Endothelial cell (in vitro differentiated cells): ENCODE results near the gene SPINK5. TPM values are rescaled to one million over a fixed set of nuclear protein-coding genes. Genes with fewer than 3 reads are reported as not detected.
A peak's percentile ranks its signal among the peaks of the same experiment; 100 is the strongest.

Source experiments
- DNase-seq: peaks from one replicate; pipeline ENCODE4 v3.0.0; 2021; ENCODE audit warnings: low spot score
- H3K27ac Mint-ChIP-seq: one replicate; pipeline ENCODE4 v1.8.0; 2021; ENCODE audit warnings: mixed read lengths, inconsistent platforms; ENCODE audit not compliant: unreplicated experiment
- H3K27me3 Mint-ChIP-seq: one replicate; pipeline ENCODE4 v1.8.0; 2021; ENCODE audit warnings: mild to moderate bottlenecking, moderate library complexity, mixed read lengths, inconsistent platforms; ENCODE audit not compliant: unreplicated experiment
- H3K36me3 Mint-ChIP-seq: one replicate; pipeline ENCODE4 v1.8.0; 2021; ENCODE audit warnings: mild to moderate bottlenecking, low read depth, mixed read lengths, inconsistent platforms; ENCODE audit not compliant: unreplicated experiment
- H3K4me1 Mint-ChIP-seq: one replicate; pipeline ENCODE4 v1.8.0; 2021; ENCODE audit warnings: mild to moderate bottlenecking, mixed read lengths, inconsistent platforms; ENCODE audit not compliant: unreplicated experiment
- H3K4me3 Mint-ChIP-seq: one replicate; pipeline ENCODE4 v1.8.0; 2021; ENCODE audit warnings: mild to moderate bottlenecking, mixed read lengths, inconsistent platforms; ENCODE audit not compliant: unreplicated experiment
- H3K9me3 Mint-ChIP-seq: one replicate; pipeline ENCODE4 v1.8.0; 2021; ENCODE audit warnings: mixed read lengths, inconsistent platforms; ENCODE audit not compliant: unreplicated experiment
- total RNA-seq: library from RNA; stranded (reverse); fragmentation: NEBNext Ultra II Directional; extraction: Animal tissue kit (Norgen Biotek cat#: 25700); gene quantifications from one replicate; pipeline ENCODE4 v1.2.1, GENCODE V29; 2021; ENCODE audit not compliant: unreplicated experiment
- TF ChIP-seq, protein P1 (sequence below): fragments of 200-600 bp; sonication (generic); IDR thresholded peaks from one replicate; pipeline ENCODE4 v1.5.0; 2021; ENCODE audit warnings: antibody characterized with exemption; ENCODE audit not compliant: unreplicated experiment

The SPINK5 gene
- total RNA-seq, 1 donor from 2014 or later: 4.3 TPM

GRCh38 chr5:148090773-148091250, 27.0 kb downstream of the SPINK5 start:
- peaks cover 23% of the 10 kb centered on the region for H3K4me1 Mint-ChIP-seq
- no peaks in the 10 kb centered on the region for H3K9me3 Mint-ChIP-seq
- H3K27ac Mint-ChIP-seq: no peak overlapping the region
- DNase-seq: no peak
- no peaks in the 10 kb centered on the region for H3K27me3 Mint-ChIP-seq
- H3K4me3 Mint-ChIP-seq: no peak overlapping the region
- H3K36me3 Mint-ChIP-seq: no peaks in the 10 kb centered on the region
- TF ChIP-seq, protein P1, sequence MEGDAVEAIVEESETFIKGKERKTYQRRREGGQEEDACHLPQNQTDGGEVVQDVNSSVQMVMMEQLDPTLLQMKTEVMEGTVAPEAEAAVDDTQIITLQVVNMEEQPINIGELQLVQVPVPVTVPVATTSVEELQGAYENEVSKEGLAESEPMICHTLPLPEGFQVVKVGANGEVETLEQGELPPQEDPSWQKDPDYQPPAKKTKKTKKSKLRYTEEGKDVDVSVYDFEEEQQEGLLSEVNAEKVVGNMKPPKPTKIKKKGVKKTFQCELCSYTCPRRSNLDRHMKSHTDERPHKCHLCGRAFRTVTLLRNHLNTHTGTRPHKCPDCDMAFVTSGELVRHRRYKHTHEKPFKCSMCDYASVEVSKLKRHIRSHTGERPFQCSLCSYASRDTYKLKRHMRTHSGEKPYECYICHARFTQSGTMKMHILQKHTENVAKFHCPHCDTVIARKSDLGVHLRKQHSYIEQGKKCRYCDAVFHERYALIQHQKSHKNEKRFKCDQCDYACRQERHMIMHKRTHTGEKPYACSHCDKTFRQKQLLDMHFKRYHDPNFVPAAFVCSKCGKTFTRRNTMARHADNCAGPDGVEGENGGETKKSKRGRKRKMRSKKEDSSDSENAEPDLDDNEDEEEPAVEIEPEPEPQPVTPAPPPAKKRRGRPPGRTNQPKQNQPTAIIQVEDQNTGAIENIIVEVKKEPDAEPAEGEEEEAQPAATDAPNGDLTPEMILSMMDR: no peak

DNA sequence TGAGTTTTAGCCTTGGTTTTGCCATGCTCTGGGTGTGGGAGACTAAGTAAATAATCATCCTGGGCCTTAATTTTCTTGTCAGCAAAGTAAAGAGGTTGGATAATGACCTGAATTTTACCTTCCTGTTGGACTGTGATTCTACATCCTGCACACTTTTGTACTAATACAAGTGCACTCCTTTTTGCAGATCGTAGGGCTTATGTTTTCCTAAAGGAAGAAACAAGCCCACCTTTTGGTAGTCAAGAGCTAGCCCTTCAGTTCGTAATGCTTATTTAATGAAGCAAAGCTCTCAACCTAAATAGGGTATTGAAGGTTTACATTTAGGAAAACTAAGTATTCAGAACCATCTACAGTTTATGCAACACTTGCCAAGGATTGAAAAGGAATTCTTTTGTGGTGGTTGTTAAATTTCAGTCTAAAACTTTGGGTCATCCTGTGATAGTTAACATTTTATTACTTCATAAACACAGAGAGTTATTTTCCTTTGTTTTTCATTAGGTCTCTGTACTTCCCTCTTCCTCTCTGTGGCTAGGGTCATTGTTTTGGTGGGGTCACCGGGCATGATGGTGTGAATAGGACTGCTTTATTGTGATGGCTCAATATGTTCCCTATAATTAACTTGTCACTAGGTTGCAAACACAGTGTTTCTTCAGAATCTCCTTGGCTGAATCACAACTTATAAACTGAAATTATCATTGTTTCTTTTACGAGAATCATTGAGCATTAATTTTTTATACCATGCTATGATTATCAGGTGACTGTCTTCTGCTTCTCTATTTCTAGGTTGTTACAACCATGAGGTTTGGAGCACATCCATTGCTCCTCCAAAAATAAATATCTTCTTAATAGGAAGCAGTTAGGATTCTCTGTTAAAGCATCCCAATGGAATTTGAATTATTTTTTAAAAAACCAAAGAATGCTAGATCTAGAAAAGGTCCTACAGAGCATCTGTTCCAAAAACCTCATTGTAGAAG, 28.5 kb downstream of the SPINK5 start:
- Mint-ChIP-seq H3K4me1 (peaks cover 23% of the 10 kb centered on the region), H3K36me3 (no peaks in the 10 kb centered on the region), H3K9me3 (no peaks in the 10 kb centered on the region), H3K27ac (peak overlapping the region; percentile 32), H3K27me3 (no peaks in the 10 kb centered on the region), H3K4me3 (no peak overlapping the region)
- DNase-seq: no peak
- TF ChIP-seq, protein P1: no peak

DNA sequence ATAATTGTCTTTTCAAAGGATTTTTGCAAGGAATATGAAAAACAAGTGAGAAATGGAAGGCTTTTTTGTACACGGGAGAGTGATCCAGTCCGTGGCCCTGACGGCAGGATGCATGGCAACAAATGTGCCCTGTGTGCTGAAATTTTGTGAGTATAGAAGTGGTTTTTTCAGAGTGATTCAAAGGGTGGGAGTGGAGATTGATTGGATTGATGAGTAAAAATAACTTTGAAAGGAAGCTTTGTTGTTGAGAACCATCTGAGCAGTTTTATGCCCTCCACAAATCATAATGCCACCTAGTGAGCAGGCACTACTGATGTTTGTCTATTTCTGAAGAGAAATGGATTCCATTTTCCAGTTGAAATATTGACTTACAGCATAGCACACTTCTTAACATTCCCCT, 30.6 kb downstream of the SPINK5 start:
- no peak for DNase-seq
- TF ChIP-seq, protein P1: no peak
- Mint-ChIP-seq H3K27ac (no peak overlapping the region), H3K9me3 (no peaks in the 10 kb centered on the region), H3K27me3 (no peaks in the 10 kb centered on the region), H3K4me3 (no peak overlapping the region), H3K4me1 (peaks cover 23% of the 10 kb centered on the region), H3K36me3 (no peaks in the 10 kb centered on the region)

DNA sequence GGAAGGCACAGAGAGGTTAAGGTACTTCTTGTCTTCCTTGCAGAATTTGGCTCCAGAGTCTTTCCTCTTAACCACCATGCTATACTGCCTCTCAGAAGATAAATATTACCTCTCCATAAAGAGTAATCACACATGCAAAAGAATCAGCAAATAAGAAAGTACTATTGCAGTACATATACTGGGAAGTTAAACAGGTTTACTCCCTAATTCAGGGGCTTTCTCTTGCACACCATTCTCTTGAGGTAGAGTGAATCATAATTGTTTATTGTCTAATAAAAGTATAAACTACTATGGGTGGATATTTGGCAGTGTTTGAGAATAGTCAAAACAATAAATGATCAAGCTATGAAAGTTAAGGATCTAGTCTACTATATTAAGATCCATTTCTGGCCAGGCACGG, 40.4 kb downstream of the SPINK5 start:
- H3K4me1 Mint-ChIP-seq: peaks cover 3% of the 10 kb centered on the region
- DNase-seq: no peak
- H3K4me3 Mint-ChIP-seq: no peak overlapping the region
- H3K27me3 Mint-ChIP-seq: no peaks in the 10 kb centered on the region
- TF ChIP-seq, protein P1: no peak
- H3K9me3 Mint-ChIP-seq: no peaks in the 10 kb centered on the region
- H3K27ac Mint-ChIP-seq: no peak overlapping the region
- H3K36me3 Mint-ChIP-seq: no peaks in the 10 kb centered on the region

DNA sequence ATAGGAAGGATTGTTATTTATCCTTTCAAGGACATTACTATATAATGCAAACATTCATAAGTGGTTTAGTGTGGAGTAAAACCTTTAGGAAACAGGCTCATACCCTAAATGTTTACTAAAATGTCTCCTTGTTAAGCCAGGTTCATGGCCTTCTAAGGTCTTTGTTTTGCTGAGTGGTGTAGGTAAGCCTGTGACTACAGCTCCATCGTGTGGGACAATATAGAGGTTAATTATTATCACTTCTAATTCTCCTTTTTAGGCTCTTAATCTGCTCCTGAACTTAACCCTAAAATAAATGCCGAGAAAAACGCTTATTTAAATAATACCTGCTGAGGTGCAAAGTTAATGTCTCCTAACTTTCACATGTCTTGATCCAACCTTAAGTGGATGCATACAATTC, 43.8 kb downstream of the SPINK5 start:
- DNase-seq: no peak
- TF ChIP-seq, protein P1: no peak
- Mint-ChIP-seq H3K36me3 (no peaks in the 10 kb centered on the region), H3K4me3 (no peak overlapping the region), H3K27me3 (no peaks in the 10 kb centered on the region), H3K27ac (no peak overlapping the region), H3K4me1 (no peaks in the 10 kb centered on the region), H3K9me3 (no peaks in the 10 kb centered on the region)
